Mammary epithelial cell (primary cell): ENCODE measurements around the gene C14orf119.
"Not testable (repeated sequence)": the region's sequence is repeated elsewhere in the genome, so short reads cannot be mapped to it uniquely, and the experiment has no call there.

Source experiments
- EZH2 ChIP-seq: IDR thresholded peaks from 2 replicates; pipeline ENCODE4 v1.6.1; 2012; ENCODE audit warnings: low read length, inconsistent platforms, borderline replicate concordance
- TF ChIP-seq, protein P1 (sequence below), 2 donors: IDR thresholded peaks in 1 of 2; conservative IDR thresholded peaks in 1 of 2; 2 replicates each; pipeline ENCODE4 v1.5.1; 2011 to 2012; ENCODE audit warnings: inconsistent platforms in 2 of 2, low read length in 2 of 2, mild to moderate bottlenecking in 2 of 2, control low read depth in 1 of 2, low read depth in 1 of 2; ENCODE audit not compliant: insufficient read depth in 1 of 2; ENCODE audit errors: extremely low read depth in 1 of 2

DNA sequence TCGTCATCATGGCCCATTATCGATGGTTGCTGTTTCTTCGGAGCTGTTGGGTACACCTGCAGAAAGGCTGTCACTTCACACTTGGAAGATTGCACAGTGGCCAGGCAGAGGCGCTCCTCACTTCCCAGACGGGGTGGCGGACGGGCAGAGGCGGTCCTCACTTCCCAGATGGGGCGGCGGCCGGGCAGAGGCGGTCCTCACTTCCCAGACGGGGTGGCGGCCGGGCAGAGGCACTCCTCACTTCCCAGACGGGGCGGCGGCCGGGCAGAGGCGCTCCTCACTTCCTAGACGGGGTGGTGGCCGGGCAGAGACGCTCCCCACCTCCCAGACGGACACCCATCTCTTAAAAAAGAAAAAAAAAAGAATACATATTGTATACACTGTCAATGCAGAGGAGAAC, 12.9 kb downstream of the C14orf119 start:
- TF ChIP-seq, protein P1, sequence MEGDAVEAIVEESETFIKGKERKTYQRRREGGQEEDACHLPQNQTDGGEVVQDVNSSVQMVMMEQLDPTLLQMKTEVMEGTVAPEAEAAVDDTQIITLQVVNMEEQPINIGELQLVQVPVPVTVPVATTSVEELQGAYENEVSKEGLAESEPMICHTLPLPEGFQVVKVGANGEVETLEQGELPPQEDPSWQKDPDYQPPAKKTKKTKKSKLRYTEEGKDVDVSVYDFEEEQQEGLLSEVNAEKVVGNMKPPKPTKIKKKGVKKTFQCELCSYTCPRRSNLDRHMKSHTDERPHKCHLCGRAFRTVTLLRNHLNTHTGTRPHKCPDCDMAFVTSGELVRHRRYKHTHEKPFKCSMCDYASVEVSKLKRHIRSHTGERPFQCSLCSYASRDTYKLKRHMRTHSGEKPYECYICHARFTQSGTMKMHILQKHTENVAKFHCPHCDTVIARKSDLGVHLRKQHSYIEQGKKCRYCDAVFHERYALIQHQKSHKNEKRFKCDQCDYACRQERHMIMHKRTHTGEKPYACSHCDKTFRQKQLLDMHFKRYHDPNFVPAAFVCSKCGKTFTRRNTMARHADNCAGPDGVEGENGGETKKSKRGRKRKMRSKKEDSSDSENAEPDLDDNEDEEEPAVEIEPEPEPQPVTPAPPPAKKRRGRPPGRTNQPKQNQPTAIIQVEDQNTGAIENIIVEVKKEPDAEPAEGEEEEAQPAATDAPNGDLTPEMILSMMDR (conservative IDR thresholded peaks at IDR 0.05 in 1 of 2, IDR thresholded peaks at IDR 0.05 in 1 of 2; ENCODE audit: extremely low read depth in 1 of 2, insufficient read depth in 1 of 2, low read depth in 1 of 2, low read length in 2 of 2): not testable (repeated sequence)
- not testable (repeated sequence) for TF ChIP-seq EZH2
